Panc1 (cell line): ENCODE measurements around the gene PRKCA.

Experiments
- CTCF ChIP-seq: fragments of 450-650 bp; IDR thresholded peaks from 2 replicates; pipeline ENCODE4 v1.5.1; 2017; ENCODE audit warnings: mild to moderate bottlenecking
- POLR2AphosphoS5 ChIP-seq: IDR thresholded peaks from 2 replicates; pipeline ENCODE4 v1.6.1; 2012; ENCODE audit warnings: mild to moderate bottlenecking, low read depth, low read length, moderate library complexity

GRCh38 chr17:66508896-66509844 is 206.8 kb downstream of the PRKCA start:
- TF ChIP-seq POLR2AphosphoS5, result no peak
- no peak for TF ChIP-seq CTCF
